ENCODE data around the gene BANP.
"Not testable (repeated sequence)": the region's sequence is repeated elsewhere in the genome, so short reads cannot be mapped to it uniquely, and the experiment has no call there.

BANP gene

GRCh38 chr16:88033003-88033740 lies 81.9 kb downstream of the BANP start:
- not testable (repeated sequence) for DNase-seq (ENCODE audit: low spot score)

GRCh38 chr16:88034770-88035169 lies 83.5 kb downstream of the BANP start:
- DNase-seq (ENCODE audit: low spot score) = no peak

- no peak for DNase-seq (ENCODE audit: low spot score)
These were observed 84.1 kb downstream of the BANP start for GRCh38 chr16:88035292-88035691.

- DNase-seq (ENCODE audit: low spot score) = not testable (repeated sequence)
These were observed 84.8 kb downstream of the BANP start for GRCh38 chr16:88035884-88036639.

- not testable (repeated sequence) for DNase-seq (ENCODE audit: low spot score)
These were observed 85.4 kb downstream of the BANP start for GRCh38 chr16:88036640-88036996.

GRCh38 chr16:88037359-88037758 lies 86.1 kb downstream of the BANP start:
- not testable (repeated sequence) for DNase-seq (ENCODE audit: low spot score)

- not testable (repeated sequence) for DNase-seq (ENCODE audit: low spot score)
These were observed 86.8 kb downstream of the BANP start for GRCh38 chr16:88037876-88038525.

GRCh38 chr16:88038526-88038908 lies 87.3 kb downstream of the BANP start:
- DNase-seq (ENCODE audit: low spot score) = not testable (repeated sequence)

GRCh38 chr16:88039591-88039990 lies 88.4 kb downstream of the BANP start:
- DNase-seq (ENCODE audit: low spot score) = no peak

- not testable (repeated sequence) for DNase-seq (ENCODE audit: low spot score)
These were observed 89.1 kb downstream of the BANP start for GRCh38 chr16:88040196-88040876.

GRCh38 chr16:88040877-88041244 lies 89.6 kb downstream of the BANP start:
- DNase-seq (ENCODE audit: low spot score) = not testable (repeated sequence)

GRCh38 chr16:88041506-88041905 lies 90.3 kb downstream of the BANP start:
- not testable (repeated sequence) for DNase-seq (ENCODE audit: low spot score)

GRCh38 chr16:88041986-88042562 lies 90.8 kb downstream of the BANP start:
- not testable (repeated sequence) for DNase-seq (ENCODE audit: low spot score)

- DNase-seq (ENCODE audit: low spot score) = not testable (repeated sequence)
These were observed 92.1 kb downstream of the BANP start for GRCh38 chr16:88043208-88043910.

- DNase-seq (ENCODE audit: low spot score) = not testable (repeated sequence)
These were observed 92.9 kb downstream of the BANP start for GRCh38 chr16:88044121-88044581.

- not testable (repeated sequence) for DNase-seq (ENCODE audit: low spot score)
These were observed 94.1 kb downstream of the BANP start for GRCh38 chr16:88045361-88045760.

- DNase-seq (ENCODE audit: low spot score) = no peak
These were observed 94.6 kb downstream of the BANP start for GRCh38 chr16:88045820-88046303.

GRCh38 chr16:88047462-88047861 lies 96.2 kb downstream of the BANP start:
- DNase-seq (ENCODE audit: low spot score) = no peak

GRCh38 chr16:88048985-88049384 lies 97.8 kb downstream of the BANP start:
- no peak for DNase-seq (ENCODE audit: low spot score)

- no peak for DNase-seq (ENCODE audit: low spot score)
These were observed 98.6 kb downstream of the BANP start for GRCh38 chr16:88049561-88050545.
